ENCODE data around the gene KCNK18.

- TF ChIP-seq CTCF (conservative IDR thresholded peaks at IDR 0.05; ENCODE audit: low read depth in 2 of 2): no peak
- TF ChIP-seq EZH2 (IDR thresholded peaks at IDR 0.05; ENCODE audit: low read depth, unreplicated experiment): no peak
- TF ChIP-seq POLR2AphosphoS5 (IDR thresholded peaks at IDR 0.05; ENCODE audit: low read depth): no peak
- no peak for TF ChIP-seq NANOG (IDR thresholded peaks at IDR 0.05; ENCODE audit: borderline replicate concordance)
- no peak for TF ChIP-seq REST (IDR thresholded peaks at IDR 0.05; ENCODE audit: unreplicated experiment)
- TF ChIP-seq EZH2phosphoT487 (IDR thresholded peaks at IDR 0.05; ENCODE audit: unreplicated experiment): no peak
Measured at GRCh38 chr10:117186832-117187615, 10.3 kb upstream of the KCNK18 start.
